Psoas muscle (tissue), 8 donors: ENCODE data around the gene VWA8. TPM values are rescaled to one million over a fixed set of nuclear protein-coding genes. Genes with fewer than 3 reads are reported as not detected.

ENCODE experiments used
- ATAC-seq, 4 donors: fragments of 200-7000 bp; cut with Tn5 transposase; one replicate each; pipeline ENCODE4 v1.9.1; 2020; ENCODE audit warnings: moderate library complexity in 3 of 4, mild to moderate bottlenecking in 2 of 4
- DNase-seq, 2 donors: peaks; one replicate each; pipeline ENCODE4 v3.0.0-alpha.2; 2020
- H3K27ac ChIP-seq: fragments of 200-600 bp; one replicate; pipeline ENCODE4 v1.8.0; 2022
- H3K27me3 ChIP-seq, 3 donors: fragments of 200-600 bp in 1 of 3; one replicate each; pipeline versions ENCODE4 v1.6.1 to v1.8.0; 2013 to 2022; ENCODE audit warnings: low read length in 2 of 3, mild to moderate bottlenecking in 2 of 3, moderate library complexity in 1 of 3; ENCODE audit not compliant: insufficient read depth in 3 of 3
- H3K36me3 ChIP-seq, 2 donors: fragments of 200-600 bp in 1 of 2; one replicate each; pipeline versions ENCODE4 v1.6.1 to v1.8.0; 2013 to 2022; ENCODE audit warnings: low read depth in 1 of 2, mild to moderate bottlenecking in 1 of 2, moderate library complexity in 1 of 2; ENCODE audit not compliant: insufficient read depth in 1 of 2
- H3K4me1 ChIP-seq: fragments of 200-600 bp; one replicate; pipeline ENCODE4 v1.8.0; 2022
- H3K4me3 ChIP-seq: fragments of 200-600 bp; one replicate; pipeline ENCODE4 v1.8.0; 2022; ENCODE audit warnings: mild to moderate bottlenecking
- H3K9me3 ChIP-seq: fragments of 200-600 bp; one replicate; pipeline ENCODE4 v1.8.0; 2022
- WGBS, 3 donors: extraction: QIAGEN DNeasy Blood & Tissue Kit; methylation state at CpG; one replicate each; pipeline versions ENCODE4 v1.1.6 to v1.1.7; 2013; 5-methylcytosine and 5-hydroxymethylcytosine counted together
- intact Hi-C, 2 donors: fragments of 100-400 bp; cut with DNase I; formaldehyde crosslinking; loops; one replicate each; pipeline versions ENCODE4 v1.11.0 to v1.14.2; 2022
- polyA plus RNA-seq, 3 donors: library from polyadenylated mRNA; stranded (reverse); fragments of 200-250 nt; gene quantifications; one replicate each; pipeline ENCODE4 v1.2.3, GENCODE V29; 2013
- total RNA-seq, 4 donors: library from RNA; stranded (reverse); fragmentation: NEBNext Ultra II Directional in 2 of 4; extraction: Animal tissue kit (Norgen Biotek cat#: 25700) in 2 of 4; gene quantifications; one replicate each; pipeline versions ENCODE4 v1.2.1 to v1.2.4, GENCODE V29; 2021 to 2023
- TF ChIP-seq, protein P1 (sequence below): fragments of 200-600 bp; IDR thresholded peaks from one replicate; pipeline ENCODE4 v1.8.0; 2022; ENCODE audit warnings: antibody characterized with exemption
- donor health status: healthy with polysubstance abuse.
- donor health status: DM: no; HTN: no; CAD: no; lungs with moderate emphysema.
- donor health status: Bipolar disorder and iron deficiency.
- donor health status: healthy.
- donor health status: DM: yes; HTN: yes; CAD: no.
- donor health status: DM: no; HTN: no; CAD: no.
- donor health status: DM: no; HTN: no; CAD: no.
- donor health status: DM: yes; HTN: yes; CAD: no.

The VWA8 gene
- total and polyA plus RNA-seq, 7 donors = 8.6 to 50.5 (median 30.1) TPM

DNA sequence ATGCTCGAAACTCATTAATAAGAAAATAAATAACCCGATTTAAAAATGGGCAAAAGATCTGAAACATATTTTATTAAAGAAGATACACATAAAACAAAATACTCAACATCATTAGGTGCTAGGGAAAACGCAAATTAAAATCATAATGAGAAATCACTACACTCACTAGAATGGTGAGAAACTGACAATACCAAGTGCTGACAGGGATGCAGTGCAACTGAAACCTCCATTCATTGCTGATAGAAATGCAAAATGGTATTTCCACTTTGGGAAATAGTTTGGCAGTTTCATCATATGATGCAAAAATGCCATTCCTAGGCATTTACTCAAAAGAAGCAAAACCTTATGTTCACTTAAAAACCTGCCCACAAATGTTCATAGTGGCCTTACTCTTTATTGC, 278.1 kb downstream of the VWA8 start:
- DNase-seq (no peak), ATAC-seq (no peak)
- H3K27ac ChIP-seq = no peak overlapping the region
- peaks cover 14% of the 10 kb centered on the region for H3K4me1 ChIP-seq
- intact Hi-C loops = no loop called here
- no peaks in the 10 kb centered on the region for H3K27me3 ChIP-seq
- H3K4me3 ChIP-seq = no peak overlapping the region
- TF ChIP-seq, protein P1, sequence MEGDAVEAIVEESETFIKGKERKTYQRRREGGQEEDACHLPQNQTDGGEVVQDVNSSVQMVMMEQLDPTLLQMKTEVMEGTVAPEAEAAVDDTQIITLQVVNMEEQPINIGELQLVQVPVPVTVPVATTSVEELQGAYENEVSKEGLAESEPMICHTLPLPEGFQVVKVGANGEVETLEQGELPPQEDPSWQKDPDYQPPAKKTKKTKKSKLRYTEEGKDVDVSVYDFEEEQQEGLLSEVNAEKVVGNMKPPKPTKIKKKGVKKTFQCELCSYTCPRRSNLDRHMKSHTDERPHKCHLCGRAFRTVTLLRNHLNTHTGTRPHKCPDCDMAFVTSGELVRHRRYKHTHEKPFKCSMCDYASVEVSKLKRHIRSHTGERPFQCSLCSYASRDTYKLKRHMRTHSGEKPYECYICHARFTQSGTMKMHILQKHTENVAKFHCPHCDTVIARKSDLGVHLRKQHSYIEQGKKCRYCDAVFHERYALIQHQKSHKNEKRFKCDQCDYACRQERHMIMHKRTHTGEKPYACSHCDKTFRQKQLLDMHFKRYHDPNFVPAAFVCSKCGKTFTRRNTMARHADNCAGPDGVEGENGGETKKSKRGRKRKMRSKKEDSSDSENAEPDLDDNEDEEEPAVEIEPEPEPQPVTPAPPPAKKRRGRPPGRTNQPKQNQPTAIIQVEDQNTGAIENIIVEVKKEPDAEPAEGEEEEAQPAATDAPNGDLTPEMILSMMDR = no peak
- H3K36me3 ChIP-seq = peaks cover 2 to 30% of the 10 kb centered on the region in 2 donors
- no peaks in the 10 kb centered on the region for H3K9me3 ChIP-seq
- WGBS, 3 donors = 96 to 98% (median 97%) methylated on average over 3 of the region's 3 CpGs

- Histone ChIP-seq H3K27me3 (no peaks in the 10 kb centered on the region), H3K36me3 (peaks cover 2 to 30% of the 10 kb centered on the region in 2 donors), H3K27ac (no peak overlapping the region), H3K4me3 (no peak overlapping the region), H3K4me1 (peaks cover 14% of the 10 kb centered on the region), H3K9me3 (no peaks in the 10 kb centered on the region)
- TF ChIP-seq, protein P1 = no peak
- no peak for ATAC-seq
- DNase-seq = no peak
- intact Hi-C loops = no loop called here
- 75 to 96% (median 84%) methylated on average over 2 of the region's 2 CpGs for WGBS, 3 donors
Observed at GRCh38 chr13:41682001-41682400, 278.9 kb downstream of the VWA8 start.

- intact Hi-C loops = no loop called here
- Histone ChIP-seq H3K9me3 (no peaks in the 10 kb centered on the region), H3K4me3 (no peak overlapping the region), H3K27me3 (no peaks in the 10 kb centered on the region), H3K27ac (no peak overlapping the region), H3K36me3 (peaks cover 2 to 30% of the 10 kb centered on the region in 2 donors), H3K4me1 (peaks cover 14% of the 10 kb centered on the region)
- ATAC-seq (no peak), DNase-seq (no peak)
- TF ChIP-seq, protein P1 = no peak
- WGBS, 3 donors = 69 to 92% (median 75%) methylated on average over 3 of the region's 3 CpGs
Observed at GRCh38 chr13:41681587-41681986, 279.3 kb downstream of the VWA8 start.

DNA sequence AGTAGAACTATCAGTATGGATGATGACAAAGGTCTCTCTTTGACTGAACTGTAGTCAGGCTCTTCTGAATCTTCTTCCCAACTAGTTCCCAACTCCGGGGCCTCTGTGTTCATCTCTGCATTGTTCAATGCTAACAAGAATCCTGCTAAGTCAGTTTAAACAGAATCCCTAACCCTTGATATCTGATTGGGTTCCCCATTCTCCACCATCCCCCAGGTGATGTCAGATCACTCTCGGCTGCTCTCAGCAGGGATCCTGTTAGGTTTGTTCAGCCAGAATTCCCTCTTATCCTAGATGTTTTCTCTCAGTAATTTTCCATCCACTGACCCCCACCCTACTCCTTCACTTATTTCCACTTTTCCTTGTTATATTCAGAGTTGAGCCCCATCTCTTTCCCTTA, 280.0 kb downstream of the VWA8 start:
- 96 to 100% (median 98%) methylated on average over 2 of the region's 2 CpGs for WGBS, 3 donors
- peaks cover 14% of the 10 kb centered on the region for H3K4me1 ChIP-seq
- ATAC-seq = no peak
- no peak for DNase-seq
- TF ChIP-seq, protein P1 = no peak
- H3K9me3 ChIP-seq = no peaks in the 10 kb centered on the region
- no peaks in the 10 kb centered on the region for H3K27me3 ChIP-seq
- no peak overlapping the region for H3K4me3 ChIP-seq
- peaks cover 2 to 30% of the 10 kb centered on the region in 2 donors for H3K36me3 ChIP-seq
- intact Hi-C loops = loop anchor here in 1 of 2 donors (1.0 kb wide), 1 partner anchor 41 kb away; no protein-coding TSS in a partner anchor
- no peak overlapping the region for H3K27ac ChIP-seq

GRCh38 chr13:41678848-41679247, 282.1 kb downstream of the VWA8 start:
- TF ChIP-seq, protein P1 = no peak
- intact Hi-C loops = no loop called here
- H3K4me3 ChIP-seq = no peak overlapping the region
- H3K36me3 ChIP-seq = peaks cover 2 to 19% of the 10 kb centered on the region in 2 donors
- H3K9me3 ChIP-seq = no peaks in the 10 kb centered on the region
- WGBS, 3 donors = 5 to 20% (median 14%) methylated on average over 1 of the region's 1 CpG
- peaks cover 18% of the 10 kb centered on the region for H3K4me1 ChIP-seq
- H3K27me3 ChIP-seq = no peaks in the 10 kb centered on the region
- peak overlapping the region; percentile 31 for H3K27ac ChIP-seq
- no peak for DNase-seq
- ATAC-seq = no peak
